K562 (cell line): ENCODE data around the gene FGF5. TPM values are rescaled to one million over a fixed set of nuclear protein-coding genes. Genes with fewer than 3 reads are reported as not detected.

Experiments used
- CTCF ChIP-seq, 3 experiments: IDR thresholded peaks in 2 of 3; conservative IDR thresholded peaks in 1 of 3; 2 replicates each; pipeline ENCODE4 v1.5.1; 2011 to 2012; ENCODE audit warnings: low read length in 3 of 3, mild to moderate bottlenecking in 3 of 3, control low read depth in 2 of 3, improper control_type of control experiment in 1 of 3, inconsistent platforms in 1 of 3, low read depth in 1 of 3, mixed read lengths in 1 of 3, moderate library complexity in 1 of 3; ENCODE audit not compliant: insufficient read depth in 2 of 3
- HMG20A ChIP-seq: fragments of 450-650 bp; formaldehyde crosslinking; conservative IDR thresholded peaks from 2 replicates; pipeline ENCODE4 v1.4.0; 2020; ENCODE audit warnings: mild to moderate bottlenecking, mixed read lengths
- RB1 ChIP-seq: fragments of 450-650 bp; IDR thresholded peaks from 2 replicates; pipeline ENCODE4 v1.6.1; 2017; ENCODE audit warnings: low read depth, mild to moderate bottlenecking
- SMC3 ChIP-seq: conservative IDR thresholded peaks from 2 replicates; pipeline ENCODE4 v1.6.1; 2011; ENCODE audit warnings: low read depth, low read length, improper control_type of control experiment; ENCODE audit not compliant: insufficient read depth
- SRF ChIP-seq, 2 experiments: fragments of 250-450, 450-650 bp in 1 of 2; sonication (Bioruptor Pico) in 1 of 2; sonication (generic) in 1 of 2; formaldehyde crosslinking; IDR thresholded peaks; 2 replicates each; pipeline versions ENCODE4 v1.5.0 to v1.5.1; 2020 to 2022; ENCODE audit warnings: mild to moderate bottlenecking in 1 of 2, missing genetic modification reagents in 1 of 2
- TAF1 ChIP-seq: IDR thresholded peaks from 2 replicates; pipeline ENCODE4 v1.6.1; 2011; ENCODE audit warnings: mild to moderate bottlenecking, low read length, moderate library complexity; ENCODE audit not compliant: insufficient read depth, control insufficient read depth, severe bottlenecking; ENCODE audit errors: extremely low read depth
- TEAD1 ChIP-seq, 2 experiments: fragments of 450-650 bp in 1 of 2; sonication (generic) in 1 of 2; formaldehyde crosslinking; IDR thresholded peaks; 2 replicates each; pipeline versions ENCODE4 v1.4.0 to v1.8.0; 2020 to 2022; ENCODE audit warnings: mild to moderate bottlenecking in 2 of 2, missing genetic modification reagents in 1 of 2
- UBTF ChIP-seq, 2 experiments: IDR thresholded peaks; 2 replicates each; pipeline ENCODE4 v1.6.1; 2012; ENCODE audit warnings: improper control_type of control experiment in 2 of 2, low read depth in 2 of 2, low read length in 2 of 2, borderline replicate concordance in 1 of 2
- polyA plus RNA-seq, 8 experiments: library from polyadenylated mRNA; depleted of rRNA in 4 of 8; stranded (reverse) in 5 of 8; unstranded in 3 of 8; fragments of >200 nt; fragmentation: Nextera tagmentation in 2 of 8; fragmentation: Illumina TruSeq in 1 of 8; extraction: Ambion mirVana in 2 of 8; extraction: Trizol in 1 of 8; gene quantifications; 2 replicates each; pipeline versions ENCODE4 v1.2.1 to v1.2.3, GENCODE V29; 2011 to 2014; ENCODE audit warnings: inconsistent platforms in 1 of 8, missing spikeins in 1 of 8
- total RNA-seq, 7 experiments: library from RNA; depleted of rRNA in 6 of 7; stranded (reverse); fragments of >200 nt in 6 of 7; fragmentation: Illumina TruSeq in 2 of 7; extraction: Trizol in 2 of 7; gene quantifications; 2 replicates each; pipeline versions ENCODE4 v1.2.1 to v1.2.3, GENCODE V29; 2011 to 2021; ENCODE audit warnings: low replicate concordance in 1 of 7

The FGF5 gene
- total and polyA plus RNA-seq, 9 of the 15 experiments (the other 6 are each of a cell fraction or from before 2014, with no cell fraction given), result 0.38 to 2.7 (median 1.1) TPM

GRCh38 chr4:80336582-80336981 is 70.1 kb downstream of the FGF5 start (continued):
- TF ChIP-seq CTCF (IDR thresholded peaks at IDR 0.05 in 2 of 3, conservative IDR thresholded peaks at IDR 0.05 in 1 of 3; ENCODE audit: insufficient read depth in 2 of 3, low read depth in 1 of 3, low read length in 3 of 3), result peak; percentile 71 to 77 (median 73)
- TF ChIP-seq HMG20A (CRISPR knock-in tag), result no peak
- TF ChIP-seq RB1, result peak; percentile 8; the same call in 1 of the 2 replicates
- peak in 1 of 2 experiments; percentile 64; a peak in 1 of 4 replicates for TF ChIP-seq SRF (CRISPR knock-in tag; IDR thresholded peaks at IDR 0.05)
- TF ChIP-seq UBTF (IDR thresholded peaks at IDR 0.05; ENCODE audit: borderline replicate concordance in 1 of 2, low read depth in 2 of 2, low read length in 2 of 2), result 0 out of 4 replicates have a peak, but pooled peaks of 1 of the 2 experiments have one; percentile 23
- TF ChIP-seq SMC3, result peak; percentile 64
- no peak for TF ChIP-seq TAF1
- no peak for TF ChIP-seq TEAD1 (CRISPR knock-in tag; IDR thresholded peaks at IDR 0.05)
